ENCODE results near the gene MYO7A.

GRCh38 chr11:77179048-77179447, 51.0 kb downstream of the MYO7A start:
- TF ChIP-seq E2F1 (CRISPR knock-in tag; IDR thresholded peaks at IDR 0.05) (no peak), CTCF (IDR thresholded peaks at IDR 0.05) (no peak), TEAD4 (CRISPR knock-in tag; IDR thresholded peaks at IDR 0.05) (no peak), SP1 (CRISPR knock-in tag; conservative IDR thresholded peaks at IDR 0.05) (no peak), JUN (CRISPR knock-in tag; IDR thresholded peaks at IDR 0.05) (no peak), GRHL2 (CRISPR knock-in tag; IDR thresholded peaks at IDR 0.05; ENCODE audit: insufficient replicate concordance, severe bottlenecking) (no peak), ATF2 (CRISPR knock-in tag; IDR thresholded peaks at IDR 0.05; ENCODE audit: borderline replicate concordance, low read depth) (no peak), ATF3 (CRISPR knock-in tag; conservative IDR thresholded peaks at IDR 0.05) (no peak), ZMAT4 (CRISPR knock-in tag; IDR thresholded peaks at IDR 0.05) (no peak), MLX (CRISPR knock-in tag; IDR thresholded peaks at IDR 0.05) (no peak), E2F4 (CRISPR knock-in tag; IDR thresholded peaks at IDR 0.05; ENCODE audit: borderline replicate concordance, low read depth) (no peak), TP53 (CRISPR knock-in tag; IDR thresholded peaks at IDR 0.05) (no peak), JAZF1 (CRISPR knock-in tag; IDR thresholded peaks at IDR 0.05) (no peak)
